Body of pancreas (tissue), 4 donors: ENCODE data around the gene NYNRIN. TPM values are rescaled to one million over a fixed set of nuclear protein-coding genes. Genes with fewer than 3 reads are reported as not detected.

Source experiments
- ATAC-seq: fragments of 150-250 bp; one replicate; pipeline ENCODE4 v1.9.1; 2016
- DNase-seq, 4 donors: peaks; one replicate each; pipeline ENCODE4 v3.0.0-alpha.2; 2019
- H3K27ac ChIP-seq, 4 donors: fragments of 200-600 bp; sonication (generic); 1 replicate in 3 of 4; 2 replicates in 1 of 4; pipeline versions ENCODE4 v1.5.1 to v1.6.1; 2016 to 2019; ENCODE audit warnings: mild to moderate bottlenecking in 1 of 4, mixed read lengths in 1 of 4, moderate library complexity in 1 of 4
- H3K27me3 ChIP-seq, 2 donors: fragments of 200-600 bp; sonication (generic); one replicate each; pipeline ENCODE4 v1.6.0; 2016; ENCODE audit warnings: mild to moderate bottlenecking in 1 of 2
- H3K36me3 ChIP-seq, 2 donors: fragments of 200-600 bp; sonication (generic); replicated peaks in 1 of 2; 2 replicates each; pipeline ENCODE4 v1.5.1; 2016; ENCODE audit warnings: low read depth in 2 of 2; ENCODE audit not compliant: insufficient read depth in 1 of 2
- H3K4me1 ChIP-seq: fragments of 200-600 bp; sonication (generic); one replicate; pipeline ENCODE4 v1.6.0; 2016
- H3K4me3 ChIP-seq, 2 donors: fragments of 200-600 bp; sonication (generic); 1 replicate in 1 of 2; 2 replicates in 1 of 2; pipeline ENCODE4 v1.5.1; 2016 to 2019
- H3K9me3 ChIP-seq, 3 donors: fragments of 200-600 bp; sonication (generic); 1 replicate in 2 of 3; 2 replicates in 1 of 3; pipeline ENCODE4 v1.5.1; 2016
- CTCF ChIP-seq, 7 experiments: fragments of 450-650 bp in 4 of 7; fragments of 200-600 bp in 3 of 7; sonication (generic) in 3 of 7; IDR thresholded peaks; one replicate each; pipeline ENCODE4 v1.5.1; 2016 to 2019; ENCODE audit warnings: antibody characterized with exemption in 7 of 7
- POLR2A ChIP-seq, 3 donors: fragments of 450-650 bp; IDR thresholded peaks; one replicate each; pipeline ENCODE4 v1.6.1; 2016; ENCODE audit warnings: antibody characterized with exemption in 3 of 3, mild to moderate bottlenecking in 2 of 3
- WGBS, 2 donors: methylation state at CpG; one replicate each; pipeline ENCODE4 v1.1.5; 2017; 5-methylcytosine and 5-hydroxymethylcytosine counted together
- intact Hi-C: fragments of 100-400 bp; cut with DNase I; formaldehyde crosslinking; loops from one replicate; pipeline ENCODE4 v1.15.1; 2023
- total RNA-seq, 2 donors: library from RNA; depleted of rRNA; stranded (reverse); fragments of >200 nt; gene quantifications; one replicate each; pipeline ENCODE4 v1.1.0, GENCODE V29; 2016

NYNRIN gene
- total RNA-seq, 2 donors from 2014 or later, result 7.3 to 7.5 TPM

GRCh38 chr14:24399999-24400718, 1.4 kb downstream of the NYNRIN start:
- no peak for ATAC-seq
- Histone ChIP-seq H3K4me1 (peaks cover 42% of the 10 kb centered on the region), H3K36me3 (no peaks in the 10 kb centered on the region), H3K4me3 (no peak overlapping the region), H3K27me3 (no peaks in the 10 kb centered on the region), H3K27ac (peak overlapping the region in 1 of 4 donors; percentile 8), H3K9me3 (no peaks in the 10 kb centered on the region)
- intact Hi-C loops, result no loop called here
- no peak for DNase-seq
- TF ChIP-seq POLR2A (IDR thresholded peaks at IDR 0.05), result no peak
- no peak for TF ChIP-seq CTCF (IDR thresholded peaks at IDR 0.05)
- 44 to 54% methylated on average over 4 of the region's 4 CpGs for WGBS, 2 donors

- ATAC-seq (no peak), DNase-seq (no peak)
- intact Hi-C loops, result no loop called here
- Histone ChIP-seq H3K27me3 (no peaks in the 10 kb centered on the region), H3K27ac (no peak overlapping the region), H3K4me1 (peaks cover 42% of the 10 kb centered on the region), H3K4me3 (no peak overlapping the region), H3K36me3 (no peaks in the 10 kb centered on the region), H3K9me3 (no peaks in the 10 kb centered on the region)
- TF ChIP-seq CTCF (IDR thresholded peaks at IDR 0.05) (no peak), POLR2A (IDR thresholded peaks at IDR 0.05) (no peak)
- WGBS, 2 donors, result 57 to 61% methylated on average over 9 of the region's 9 CpGs
Measured at GRCh38 chr14:24401810-24402702, 3.3 kb downstream of the NYNRIN start.

- 29 to 38% methylated on average over 7 of the region's 7 CpGs for WGBS, 2 donors
- intact Hi-C loops, result no loop called here
- peaks cover 42% of the 10 kb centered on the region for H3K4me1 ChIP-seq
- no peak overlapping the region for H3K4me3 ChIP-seq
- DNase-seq, result peak in 1 of 4 donors; percentile 50
- H3K9me3 ChIP-seq, result no peaks in the 10 kb centered on the region
- peak; percentile 28 for ATAC-seq
- TF ChIP-seq POLR2A (IDR thresholded peaks at IDR 0.05) (no peak), CTCF (IDR thresholded peaks at IDR 0.05) (no peak)
- no peaks in the 10 kb centered on the region for H3K27me3 ChIP-seq
- H3K27ac ChIP-seq, result no peak overlapping the region
- no peaks in the 10 kb centered on the region for H3K36me3 ChIP-seq
Measured at GRCh38 chr14:24403294-24403998, 4.6 kb downstream of the NYNRIN start.

- Histone ChIP-seq H3K4me3 (no peak overlapping the region), H3K27ac (no peak overlapping the region), H3K36me3 (no peaks in the 10 kb centered on the region), H3K9me3 (no peaks in the 10 kb centered on the region), H3K27me3 (no peaks in the 10 kb centered on the region), H3K4me1 (peaks cover 32% of the 10 kb centered on the region)
- intact Hi-C loops, result no loop called here
- TF ChIP-seq CTCF (IDR thresholded peaks at IDR 0.05) (no peak), POLR2A (IDR thresholded peaks at IDR 0.05) (no peak)
- 81 to 82% methylated on average over 4 of the region's 4 CpGs for WGBS, 2 donors
- no peak for DNase-seq
- no peak for ATAC-seq
Measured at GRCh38 chr14:24404814-24405213, 6.0 kb downstream of the NYNRIN start.
